Ovary (tissue), 9 donors: ENCODE results near the gene OR8H1. TPM values are rescaled to one million over a fixed set of nuclear protein-coding genes. Genes with fewer than 3 reads are reported as not detected.

ENCODE experiments used
- DNase-seq, 5 donors: peaks; one replicate each; pipeline ENCODE4 v3.0.0-alpha.2; 2019 to 2020
- H3K27ac ChIP-seq, 2 donors: fragments of 200-600 bp; one replicate each; pipeline versions ENCODE4 v1.5.1 to v1.8.0; 2019 to 2022
- H3K27me3 ChIP-seq: fragments of 200-600 bp; one replicate; pipeline ENCODE4 v1.8.0; 2022
- H3K36me3 ChIP-seq: fragments of 200-600 bp; sonication (generic); one replicate; pipeline ENCODE4 v1.5.1; 2019
- H3K4me1 ChIP-seq: one replicate; pipeline ENCODE4 v1.8.1; 2013; ENCODE audit warnings: mild to moderate bottlenecking, moderate library complexity; ENCODE audit not compliant: insufficient read depth
- H3K4me3 ChIP-seq: fragments of 200-600 bp; sonication (generic); one replicate; pipeline ENCODE4 v1.5.1; 2017
- H3K9me3 ChIP-seq, 2 donors: fragments of 200-600 bp in 1 of 2; sonication (generic) in 1 of 2; one replicate each; pipeline versions ENCODE4 v1.5.1 to v1.8.1; 2013 to 2019; ENCODE audit warnings: mild to moderate bottlenecking in 1 of 2, moderate library complexity in 1 of 2
- CTCF ChIP-seq, 3 donors: fragments of 450-650 bp in 2 of 3; fragments of 200-600 bp in 1 of 3; IDR thresholded peaks; one replicate each; pipeline versions ENCODE4 v1.5.1 to v1.8.0; 2016 to 2022; ENCODE audit warnings: antibody characterized with exemption in 3 of 3, mild to moderate bottlenecking in 1 of 3
- EP300 ChIP-seq: sonication (generic); formaldehyde crosslinking; IDR thresholded peaks from one replicate; pipeline ENCODE4 v1.6.1; 2017; ENCODE audit warnings: antibody characterized with exemption
- POLR2A ChIP-seq: fragments of 450-650 bp; IDR thresholded peaks from one replicate; pipeline ENCODE4 v1.6.1; 2017; ENCODE audit warnings: antibody characterized with exemption, mild to moderate bottlenecking, moderate library complexity
- WGBS, 3 donors: extraction: QIAGEN DNeasy Blood & Tissue Kit in 1 of 3; methylation state at CpG; one replicate each; pipeline versions ENCODE4 v1.1.5 to v1.1.7; 2013 to 2017; 5-methylcytosine and 5-hydroxymethylcytosine counted together
- intact Hi-C, 4 donors: fragments of 100-400 bp; cut with DNase I; formaldehyde crosslinking; loops; one replicate each; pipeline versions ENCODE4 v1.11.0 to v1.15.1; 2022 to 2023
- polyA plus RNA-seq, 2 donors: library from polyadenylated mRNA; stranded (reverse); fragments of 200-250 nt in 1 of 2; fragments of 350-450 nt in 1 of 2; fragmentation: Illumina TruSeq in 1 of 2; extraction: RNeasy Lipid Tissue Mini Kit (QIAGEN cat#74804) in 1 of 2; gene quantifications; one replicate each; pipeline ENCODE4 v1.2.3, GENCODE V29; 2013 to 2014
- total RNA-seq, 7 donors: library from RNA; depleted of rRNA in 2 of 7; stranded (reverse); fragments of >200 nt in 2 of 7; fragmentation: NEBNext Ultra II Directional in 3 of 7; extraction: Animal tissue kit (Norgen Biotek cat#: 25700) in 3 of 7; gene quantifications; one replicate each; pipeline versions ENCODE4 v1.1.0 to v1.2.4, GENCODE V29; 2016 to 2023
- donor health status: DM: no; HTN: no; CAD: no; lungs with moderate emphysema.
- donor health status: DM: no; HTN: no; CAD: no.
- donor health status: Bipolar disorder and iron deficiency.
- donor health status: DM: yes; HTN: yes; CAD: no.
- donor health status: DM: no; HTN: no; CAD: no.
- donor health status: DM: yes; HTN: yes; CAD: no.

Gene OR8H1
- total and polyA plus RNA-seq, 9 donors: not detected

- Histone ChIP-seq H3K27ac (no peak within 1 kb of the TSS), H3K27me3 (no peaks in the 10 kb centered on the region), H3K4me1 (no peaks in the 10 kb centered on the region), H3K36me3 (no peaks in the 10 kb centered on the region), H3K4me3 (no peak within 1 kb of the TSS), H3K9me3 (no peaks in the 10 kb centered on the region)
- intact Hi-C loops: no loop called here
- no peak for DNase-seq
- TF ChIP-seq EP300: no peak
- no peak for TF ChIP-seq CTCF (IDR thresholded peaks at IDR 0.05)
- no peak for TF ChIP-seq POLR2A
These were observed 22.8 kb upstream of the OR8H1 start, which contains the start of gene OR8K3 for GRCh38 chr11:56314844-56315243. TSS of gene OR8K3 (plus strand) at chr11:56315144. CDS start at chr11:56318307, 3,163 bp downstream.

- no peaks in the 10 kb centered on the region for H3K27me3 ChIP-seq
- WGBS, 3 donors: 83 to 92% (median 84%) methylated on average over 3 of the region's 3 CpGs
- no peak for TF ChIP-seq POLR2A
- TF ChIP-seq EP300: no peak
- TF ChIP-seq CTCF (IDR thresholded peaks at IDR 0.05): no peak
These were observed 15.8 kb upstream of the OR8H1 start for GRCh38 chr11:56307836-56308235.

GRCh38 chr11:56296898-56297297 lies 4.8 kb upstream of the OR8H1 start:
- Histone ChIP-seq H3K36me3 (no peaks in the 10 kb centered on the region), H3K27ac (no peak overlapping the region), H3K4me1 (no peaks in the 10 kb centered on the region), H3K27me3 (no peaks in the 10 kb centered on the region), H3K4me3 (no peak overlapping the region), H3K9me3 (no peaks in the 10 kb centered on the region)
- DNase-seq: no peak
- WGBS, 3 donors: 76 to 90% (median 84%) methylated on average over 4 of the region's 4 CpGs
- TF ChIP-seq EP300: no peak
- TF ChIP-seq POLR2A: no peak
- TF ChIP-seq CTCF (IDR thresholded peaks at IDR 0.05): no peak
- intact Hi-C loops: no loop called here

More at GRCh38 chr11:56307836-56308235, 15.8 kb upstream of the OR8H1 start:
- no peak overlapping the region for H3K4me3 ChIP-seq
- no peak overlapping the region for H3K27ac ChIP-seq
- H3K36me3 ChIP-seq: no peaks in the 10 kb centered on the region
- DNase-seq: no peak
- no peaks in the 10 kb centered on the region for H3K9me3 ChIP-seq
- H3K4me1 ChIP-seq: no peaks in the 10 kb centered on the region
- intact Hi-C loops: no loop called here

GRCh38 chr11:56273854-56274253 lies 18.2 kb downstream of the OR8H1 start, which contains the start of gene OR5T1:
TSS of gene OR5T1 (plus strand) at chr11:56274154. CDS start at chr11:56275639, 1,485 bp downstream.
- Histone ChIP-seq H3K27ac (no peak within 1 kb of the TSS), H3K36me3 (no peaks in the 10 kb centered on the region), H3K4me1 (no peaks in the 10 kb centered on the region), H3K27me3 (no peaks in the 10 kb centered on the region), H3K4me3 (no peak within 1 kb of the TSS), H3K9me3 (no peaks in the 10 kb centered on the region)
- no peak for TF ChIP-seq EP300
- TF ChIP-seq CTCF (IDR thresholded peaks at IDR 0.05): no peak
- TF ChIP-seq POLR2A: no peak
- DNase-seq: no peak
- intact Hi-C loops: no loop called here
